AG04450 (cell line): Measurements from ENCODE around the gene SERPINH1. TPM values are rescaled to one million over a fixed set of nuclear protein-coding genes. Genes with fewer than 3 reads are reported as not detected.

Experiments used
- CTCF ChIA-PET: fragments of 300-600, 350-600 bp; formaldehyde crosslinking; extraction: SDS; loops from one replicate; lab custom pipeline; 2022; ENCODE audit warnings: antibody characterized with exemption, inconsistent platforms; lab: Charles Lee
- POLR2A ChIA-PET: fragments of 350-600 bp; formaldehyde crosslinking; extraction: SDS; loops from one replicate; lab custom pipeline; 2021; ENCODE audit warnings: antibody characterized with exemption, inconsistent platforms; lab: Yijun Ruan, JAX
- DNase-seq: peaks from one replicate; pipeline ENCODE4 v3.0.0-alpha.2; 2011; ENCODE audit warnings: low read depth, low spot score
- H3K27ac ChIP-seq: one replicate; pipeline ENCODE4 v1.5.1; 2012; ENCODE audit warnings: low read depth, low read length, control low read depth
- H3K27me3 ChIP-seq: one replicate; pipeline ENCODE4 v1.6.0; 2012; ENCODE audit warnings: low read length; ENCODE audit not compliant: control insufficient read depth, insufficient read depth
- H3K4me3 ChIP-seq: 2 replicates; pipeline ENCODE4 v1.5.1; 2011; ENCODE audit warnings: mild to moderate bottlenecking, low read depth, low read length, control low read depth
- H3K9me3 ChIP-seq: 2 replicates; pipeline ENCODE4 v1.5.1; 2012; ENCODE audit warnings: low read length; ENCODE audit not compliant: control insufficient read depth, insufficient read depth
- polyA plus RNA-seq: library from polyadenylated mRNA; depleted of rRNA; stranded (reverse); fragments of >200 nt; gene quantifications from 2 replicates; pipeline ENCODE4 v1.2.3, GENCODE V29; 2011
- TF ChIP-seq, protein P1 (sequence below): IDR thresholded peaks from 2 replicates; pipeline ENCODE4 v1.5.1; 2011; ENCODE audit warnings: low read depth, low read length, control low read depth, inconsistent platforms

SERPINH1 gene
- polyA plus RNA-seq, 1 experiment: 881 TPM

DNA sequence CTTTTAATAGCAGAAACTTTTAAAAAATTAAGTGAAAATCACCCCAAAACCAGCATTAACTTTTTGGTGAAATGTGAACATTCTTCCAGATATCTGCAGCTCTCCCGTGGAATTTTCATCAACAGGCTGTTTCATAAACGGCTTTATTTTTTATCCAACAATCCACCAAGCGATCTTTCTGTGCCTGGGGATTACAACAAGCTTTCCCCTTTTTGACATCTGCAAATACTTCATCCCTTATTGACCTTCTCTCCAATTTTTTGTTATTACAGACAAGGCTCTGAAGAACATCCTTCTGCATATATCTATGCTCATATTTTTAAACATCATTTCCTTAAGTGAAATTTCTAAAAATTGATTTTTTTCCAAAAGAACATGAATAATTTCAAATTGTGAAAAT lies 5.8 kb upstream of the SERPINH1 start:
- Histone ChIP-seq H3K27me3 (no peaks in the 10 kb centered on the region), H3K9me3 (no peaks in the 10 kb centered on the region), H3K27ac (no peak overlapping the region), H3K4me3 (no peak overlapping the region)
- POLR2A ChIA-PET: no interaction called here
- TF ChIP-seq, protein P1, sequence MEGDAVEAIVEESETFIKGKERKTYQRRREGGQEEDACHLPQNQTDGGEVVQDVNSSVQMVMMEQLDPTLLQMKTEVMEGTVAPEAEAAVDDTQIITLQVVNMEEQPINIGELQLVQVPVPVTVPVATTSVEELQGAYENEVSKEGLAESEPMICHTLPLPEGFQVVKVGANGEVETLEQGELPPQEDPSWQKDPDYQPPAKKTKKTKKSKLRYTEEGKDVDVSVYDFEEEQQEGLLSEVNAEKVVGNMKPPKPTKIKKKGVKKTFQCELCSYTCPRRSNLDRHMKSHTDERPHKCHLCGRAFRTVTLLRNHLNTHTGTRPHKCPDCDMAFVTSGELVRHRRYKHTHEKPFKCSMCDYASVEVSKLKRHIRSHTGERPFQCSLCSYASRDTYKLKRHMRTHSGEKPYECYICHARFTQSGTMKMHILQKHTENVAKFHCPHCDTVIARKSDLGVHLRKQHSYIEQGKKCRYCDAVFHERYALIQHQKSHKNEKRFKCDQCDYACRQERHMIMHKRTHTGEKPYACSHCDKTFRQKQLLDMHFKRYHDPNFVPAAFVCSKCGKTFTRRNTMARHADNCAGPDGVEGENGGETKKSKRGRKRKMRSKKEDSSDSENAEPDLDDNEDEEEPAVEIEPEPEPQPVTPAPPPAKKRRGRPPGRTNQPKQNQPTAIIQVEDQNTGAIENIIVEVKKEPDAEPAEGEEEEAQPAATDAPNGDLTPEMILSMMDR: no peak
- CTCF ChIA-PET: no interaction called here
- no peak for DNase-seq

DNA sequence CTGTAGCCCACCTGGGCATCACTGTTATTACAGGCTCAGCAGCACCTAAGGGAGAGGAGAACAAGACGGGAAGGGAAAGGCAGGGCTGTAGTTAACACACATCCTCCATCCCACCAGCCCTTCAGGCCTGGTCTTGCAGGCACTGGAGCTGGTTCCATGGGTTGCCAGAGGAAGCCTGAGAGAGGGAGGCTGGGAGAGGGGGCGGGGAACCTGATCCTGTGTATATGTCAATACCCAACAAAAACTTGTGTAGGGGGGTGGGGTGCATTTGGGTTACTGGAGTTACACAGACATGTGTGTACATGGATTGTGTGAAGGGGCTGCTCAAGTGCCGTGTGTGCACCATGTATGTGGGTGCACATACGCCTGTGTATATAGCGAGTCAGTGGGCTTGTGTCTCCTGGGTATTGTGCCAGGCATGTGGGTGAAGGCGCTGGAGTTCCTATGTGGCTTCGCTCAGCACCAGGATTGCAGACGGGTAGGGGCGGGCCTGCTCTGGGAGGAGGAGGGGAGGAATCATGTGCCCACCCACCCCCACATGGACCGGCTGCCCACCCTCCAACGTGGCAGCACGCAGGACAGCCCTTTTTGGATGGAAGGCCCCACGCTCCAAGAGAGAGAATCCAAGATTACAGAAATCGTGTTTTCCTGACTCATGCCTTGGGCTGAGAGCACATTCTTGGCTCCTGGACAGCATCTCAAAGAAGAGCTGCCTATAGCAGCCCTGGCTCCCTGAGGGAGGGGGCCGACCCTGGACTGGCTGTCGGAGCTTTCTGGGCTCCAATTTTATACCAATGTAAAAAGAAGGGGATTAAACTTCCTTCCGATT lies 4.2 kb upstream of the SERPINH1 start:
- TF ChIP-seq, protein P1: no peak
- ChIA-PET CTCF (interaction anchor here (1.0 to 1.2 kb wide), 2 partner anchors 11 to 26 kb away, joined by 3 to 4 read pairs; no protein-coding TSS in a partner anchor), POLR2A (interaction anchor here (1.6 to 5.8 kb wide), 2 partner anchors 10 to 17 kb away, joined by 11 to 85 read pairs; no protein-coding TSS in a partner anchor)

DNA sequence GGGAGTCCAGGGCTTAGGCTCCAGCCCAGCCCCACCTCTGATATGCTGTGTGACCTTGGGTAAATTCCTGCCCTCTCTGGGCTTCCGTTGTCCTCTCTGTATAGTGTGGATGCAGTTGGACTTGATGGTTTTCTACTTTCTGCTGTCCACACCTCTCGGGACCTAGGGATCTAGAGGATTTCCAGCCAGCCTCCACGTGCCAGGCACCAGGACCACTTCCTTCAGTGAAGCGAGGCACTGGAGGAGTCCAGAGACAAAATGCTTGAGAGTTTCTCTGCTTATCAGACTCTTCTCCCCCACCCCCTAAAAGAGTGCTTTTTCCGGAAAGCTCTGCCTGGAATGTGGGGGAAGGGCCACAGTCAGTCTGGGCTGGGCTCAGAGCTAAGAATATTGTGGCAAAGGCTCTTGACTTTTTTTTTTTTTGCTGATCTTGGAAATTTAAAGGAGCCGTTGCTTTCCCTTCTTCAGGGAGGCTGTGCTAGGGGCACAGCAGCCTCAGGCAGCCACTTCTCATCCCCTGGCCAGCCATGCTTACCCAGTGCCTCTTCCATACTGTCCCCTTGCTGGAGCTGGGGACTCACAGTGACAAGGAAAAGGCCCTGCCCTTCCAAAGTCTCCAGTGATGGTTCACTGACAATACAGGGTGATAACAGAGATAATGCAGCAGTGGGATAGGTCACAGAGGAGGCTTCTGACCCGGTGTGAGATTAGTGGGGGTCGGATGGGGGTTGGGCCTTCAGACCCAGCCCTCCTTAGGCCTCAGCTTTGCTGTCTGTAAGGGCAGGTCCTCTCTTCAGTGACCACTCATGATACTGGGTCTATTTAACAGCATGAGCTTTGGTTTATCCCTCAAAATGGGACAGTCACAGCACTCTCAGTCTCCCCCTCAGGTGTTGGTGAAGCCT lies 2.9 kb upstream of the SERPINH1 start:
- ChIA-PET POLR2A (interaction anchor here (0.6 to 5.8 kb wide), 7 partner anchors 9 to 544 kb away, joined by 3 to 85 read pairs (median 5); no protein-coding TSS in a partner anchor), CTCF (interaction anchor here (0.6 to 1.2 kb wide), 5 partner anchors 12 to 648 kb away, joined by 3 to 4 read pairs (median 3); no protein-coding TSS in a partner anchor)
- no peak for DNase-seq
- Histone ChIP-seq H3K9me3 (no peaks in the 10 kb centered on the region; the same call in 1 of the 2 replicates), H3K27me3 (no peaks in the 10 kb centered on the region), H3K27ac (peak overlapping the region; percentile 91), H3K4me3 (peak overlapping the region; percentile 49)
- TF ChIP-seq, protein P1: no peak

More for the DNA sequence above, 4.2 kb upstream of the SERPINH1 start:
- peak overlapping the region; percentile 91 for H3K27ac ChIP-seq
- peak; percentile 86 for DNase-seq
- no peaks in the 10 kb centered on the region; the same call in 1 of the 2 replicates for H3K9me3 ChIP-seq
- peak overlapping the region; percentile 49; the same call in 1 of the 2 replicates for H3K4me3 ChIP-seq
- no peaks in the 10 kb centered on the region for H3K27me3 ChIP-seq

DNA sequence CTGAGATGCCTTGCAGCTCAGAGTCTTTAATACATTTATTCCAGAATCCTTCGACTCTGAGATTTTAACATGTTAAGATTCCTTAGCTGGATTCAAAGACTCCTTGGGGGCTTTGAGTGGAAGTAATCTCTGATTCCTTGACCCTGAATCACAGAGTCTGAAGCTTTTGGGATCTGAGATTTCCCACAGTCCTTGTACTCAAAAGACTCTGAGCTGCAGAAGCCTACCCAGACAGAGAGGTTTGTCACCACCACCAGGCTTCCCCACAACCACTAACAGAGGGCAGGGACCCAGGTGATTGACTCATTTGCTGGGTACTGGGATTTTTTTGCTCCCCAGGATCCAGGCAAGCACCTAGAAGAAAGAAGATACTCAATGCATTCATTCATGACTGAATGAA lies 1.4 kb upstream of the SERPINH1 start:
- no peak for DNase-seq
- TF ChIP-seq, protein P1: no peak
- ChIA-PET CTCF (interaction anchor here (0.7 to 1.3 kb wide), 3 partner anchors 14 to 172 kb away, joined by 3 to 5 read pairs (median 3); no protein-coding TSS in a partner anchor), POLR2A (interaction anchor here (0.7 to 5.8 kb wide), 2 partner anchors 14 to 153 kb away, joined by 7 to 85 read pairs; no protein-coding TSS in a partner anchor)
- Histone ChIP-seq H3K27ac (peak overlapping the region; percentile 21), H3K27me3 (no peaks in the 10 kb centered on the region), H3K4me3 (no peak overlapping the region), H3K9me3 (no peaks in the 10 kb centered on the region; the same call in 1 of the 2 replicates)
